ENCODE results near the gene EFHD1.
"Not testable (repeated sequence)": the region's sequence is repeated elsewhere in the genome, so short reads cannot be mapped to it uniquely, and the experiment has no call there.

EFHD1 gene

DNA sequence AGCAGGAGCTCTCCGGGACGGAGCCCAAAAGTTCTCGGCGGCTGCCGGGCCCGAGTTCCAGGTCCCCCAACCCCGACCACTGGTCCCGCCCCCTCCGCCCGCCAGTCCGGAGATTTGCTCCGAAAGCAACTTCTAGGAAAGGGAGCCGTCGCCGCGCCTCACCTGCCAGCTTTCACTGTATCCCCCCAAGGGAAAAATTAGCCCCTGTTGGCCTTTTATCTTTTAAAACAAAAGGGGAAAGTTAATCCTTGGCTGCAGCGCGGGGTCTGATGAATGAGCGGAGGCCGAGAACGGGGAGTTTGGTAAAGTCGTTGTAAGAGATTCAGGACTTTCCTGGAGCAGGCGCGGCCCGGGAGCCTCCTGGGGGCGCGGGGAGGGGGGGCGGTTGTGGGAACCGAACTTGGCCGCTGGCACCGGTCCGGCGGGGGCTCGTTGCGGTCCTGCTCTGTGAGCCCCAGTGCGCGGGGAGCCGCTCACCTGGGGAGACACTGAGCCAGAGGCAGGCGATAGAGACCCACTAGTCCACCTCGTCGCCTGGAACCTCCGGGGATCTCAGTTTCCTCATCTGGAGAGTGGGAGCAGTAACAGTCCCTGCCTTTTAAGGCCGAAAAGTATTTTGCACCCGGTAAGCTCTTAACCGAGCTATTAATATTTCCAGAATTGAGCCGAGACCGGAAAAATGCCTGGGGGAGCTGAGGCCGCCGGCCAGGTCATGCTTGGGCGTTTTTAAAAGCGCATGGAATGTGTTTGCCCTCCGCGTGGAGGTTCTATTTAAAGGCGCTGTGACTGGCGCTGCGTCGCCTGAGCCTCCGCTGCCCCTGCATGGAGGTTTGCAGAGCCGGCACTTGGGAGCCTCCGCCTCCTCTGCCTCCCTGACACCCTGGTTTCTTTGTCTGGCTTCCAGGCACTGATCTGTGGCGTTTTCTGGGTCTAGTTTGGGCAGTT is 1.1 kb downstream of the EFHD1 start:
- no peak for DNase-seq
- no peak overlapping the region for H3K27ac Mint-ChIP-seq
- H3K4me1 Mint-ChIP-seq, result peaks cover 10% of the 10 kb centered on the region
- H3K9me3 Mint-ChIP-seq, result no peaks in the 10 kb centered on the region
- H3K27me3 Mint-ChIP-seq, result peaks cover 64% of the 10 kb centered on the region
- peak overlapping the region; percentile 32 to 67 for H3K4me3 Mint-ChIP-seq
- ATAC-seq, result no peak

DNA sequence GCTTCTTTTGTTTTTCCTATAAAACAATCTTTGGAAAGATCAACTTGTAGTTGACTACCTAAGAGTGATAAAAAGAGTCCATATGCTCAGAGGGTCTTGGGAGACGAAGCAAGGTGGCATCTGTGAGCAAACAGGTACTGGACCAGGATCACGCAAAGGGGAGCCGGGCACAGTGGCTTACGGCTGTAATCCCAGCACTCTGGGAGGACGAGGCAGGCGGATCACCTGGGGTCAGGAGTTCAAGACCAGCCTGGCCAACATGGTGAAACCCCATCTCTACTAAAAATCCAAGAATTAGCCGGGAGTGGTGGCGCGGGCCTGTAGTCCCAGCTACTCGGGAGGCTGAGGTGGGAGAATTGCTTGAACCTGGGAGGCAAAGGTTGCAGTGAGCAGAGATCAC is 2.0 kb downstream of the EFHD1 start:
- Mint-ChIP-seq H3K4me1 (peaks cover 10% of the 10 kb centered on the region), H3K27me3 (peaks cover 67% of the 10 kb centered on the region)
- not testable (repeated sequence) for H3K9me3 Mint-ChIP-seq, ATAC-seq, H3K27ac Mint-ChIP-seq, DNase-seq, H3K4me3 Mint-ChIP-seq

DNA sequence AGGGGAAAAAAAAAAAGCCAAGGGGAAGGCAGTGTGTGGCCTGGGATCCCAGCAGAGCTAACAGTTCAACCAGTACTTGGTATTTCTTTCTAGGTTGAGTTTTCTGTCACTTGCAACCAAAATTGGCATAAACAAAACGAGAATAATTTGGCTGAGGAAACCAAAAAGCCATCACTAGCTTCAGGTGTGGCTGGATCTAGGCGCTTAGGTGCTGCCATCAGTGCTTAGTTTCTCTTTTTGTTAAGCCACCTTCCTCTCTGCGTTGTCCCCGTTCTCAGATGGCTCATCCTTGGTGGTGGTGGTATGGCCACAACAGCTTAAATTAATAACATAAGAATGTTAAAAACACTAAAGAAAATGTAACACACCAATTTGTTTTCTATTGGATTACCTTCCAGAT is 2.4 kb downstream of the EFHD1 start:
- Mint-ChIP-seq H3K27me3 (peaks cover 67% of the 10 kb centered on the region), H3K9me3 (no peaks in the 10 kb centered on the region), H3K27ac (no peak overlapping the region), H3K4me1 (peaks cover 10% of the 10 kb centered on the region), H3K4me3 (no peak overlapping the region)
- ATAC-seq (no peak), DNase-seq (no peak)

DNA sequence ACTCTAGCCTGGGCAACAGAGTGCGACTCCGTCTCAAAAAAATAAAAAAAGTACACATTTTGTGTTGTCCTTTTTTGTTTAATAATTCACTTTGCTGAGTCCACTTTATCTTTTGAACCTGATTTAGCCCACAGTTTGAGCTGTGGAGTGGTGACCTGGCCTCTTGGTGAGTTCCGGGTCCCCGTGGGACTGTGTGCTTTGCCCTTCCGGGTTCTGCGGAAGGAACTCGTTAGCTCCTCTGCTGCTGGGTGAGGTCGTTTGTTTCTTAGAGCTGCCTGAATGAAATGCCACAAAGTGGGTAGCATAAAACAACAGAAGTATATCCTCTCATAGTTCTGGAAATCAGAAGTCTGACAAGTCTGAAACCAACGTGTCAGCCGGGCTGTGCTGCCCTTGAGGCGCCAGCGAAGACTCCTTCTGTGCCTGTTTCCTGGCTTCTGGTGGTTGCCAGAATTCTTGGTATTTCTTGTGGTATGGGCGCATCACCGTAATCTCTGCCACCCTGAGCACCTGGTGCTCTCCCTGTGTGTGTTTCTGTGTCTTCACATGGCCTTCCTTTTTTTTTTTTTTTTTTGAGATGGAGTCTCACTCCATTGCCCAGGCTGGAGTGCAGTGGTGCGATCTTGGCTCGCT is 3.5 kb downstream of the EFHD1 start:
- no peak for DNase-seq
- Mint-ChIP-seq H3K4me3 (no peak overlapping the region), H3K27ac (peak overlapping the region in 1 of 2 donors; percentile 48), H3K27me3 (peaks cover 67% of the 10 kb centered on the region), H3K9me3 (no peaks in the 10 kb centered on the region), H3K4me1 (peaks cover 10% of the 10 kb centered on the region)
- peak; percentile 18 for ATAC-seq

DNA sequence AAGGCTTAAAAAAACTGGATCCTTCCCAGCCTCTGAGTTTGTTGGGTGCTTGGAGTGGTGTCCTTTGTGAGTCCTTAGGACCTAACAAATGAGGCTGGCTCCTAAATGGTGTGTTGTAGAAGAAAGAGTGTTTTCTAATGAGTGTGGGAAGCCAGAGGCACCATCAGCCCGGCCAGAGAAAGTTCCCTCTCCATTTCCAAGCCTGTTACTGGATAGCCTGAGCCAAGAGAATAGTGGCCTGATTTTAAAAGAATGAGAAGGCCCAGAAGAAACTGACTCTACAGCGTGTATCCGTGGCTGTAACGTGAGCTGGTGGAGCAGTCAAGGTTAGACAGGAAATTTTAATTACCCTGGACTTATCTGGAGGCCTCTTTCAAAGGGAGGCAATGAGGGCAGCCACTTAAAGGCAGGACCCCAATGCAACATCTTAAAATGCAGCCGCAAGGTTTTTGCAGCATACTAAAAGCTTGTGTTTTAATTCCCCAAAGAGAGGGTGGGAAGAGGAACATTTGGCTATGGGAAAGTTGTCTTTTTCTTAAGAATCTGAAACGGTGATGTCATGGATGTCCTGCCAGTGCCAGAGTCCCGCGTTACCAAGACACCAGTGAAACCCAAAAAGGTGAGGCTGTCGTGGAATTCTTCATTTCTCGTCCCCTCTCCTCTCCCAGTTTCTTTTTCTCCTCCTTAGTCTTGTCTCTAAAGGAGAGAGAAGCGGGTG is 4.6 kb downstream of the EFHD1 start:
- H3K4me3 Mint-ChIP-seq, result no peak overlapping the region
- peaks cover 2% of the 10 kb centered on the region for H3K4me1 Mint-ChIP-seq
- no peak for DNase-seq
- no peaks in the 10 kb centered on the region for H3K9me3 Mint-ChIP-seq
- no peak overlapping the region for H3K27ac Mint-ChIP-seq
- peaks cover 58% of the 10 kb centered on the region for H3K27me3 Mint-ChIP-seq
- no peak for ATAC-seq

DNA sequence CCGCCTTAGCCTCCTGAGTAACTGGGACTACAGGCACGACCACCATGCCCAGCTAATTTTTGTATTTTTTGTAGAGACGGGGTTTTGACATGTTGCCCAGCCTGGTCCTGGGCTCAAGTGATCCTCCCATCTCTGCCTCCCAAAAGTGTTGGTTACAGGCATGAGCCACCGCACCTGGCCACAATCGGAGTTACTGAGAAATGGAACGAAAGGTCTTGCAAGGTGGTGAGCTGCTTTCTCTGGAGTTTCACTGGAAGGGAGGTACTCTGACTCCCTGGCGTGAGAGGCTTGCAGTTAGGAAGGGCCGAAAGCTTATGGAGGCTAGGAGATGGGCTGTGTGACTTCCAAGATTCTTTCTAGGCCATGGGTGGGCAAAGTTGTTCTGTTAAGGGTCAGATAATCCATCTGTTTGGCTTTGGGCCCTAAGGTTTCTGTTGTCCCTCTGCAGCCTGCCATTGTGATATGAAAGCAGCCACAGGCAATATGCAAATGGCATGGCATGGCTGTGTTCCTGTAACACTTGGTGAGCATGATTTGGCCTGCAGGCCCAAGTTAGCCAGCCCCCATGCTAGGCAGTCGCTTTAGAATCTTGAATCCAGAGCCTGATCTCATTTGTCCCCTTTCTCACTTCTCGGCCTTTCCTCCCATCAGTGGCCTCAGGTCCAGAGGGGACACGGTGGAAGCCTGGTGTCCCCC is 7.9 kb downstream of the EFHD1 start:
- ATAC-seq (no peak), DNase-seq (no peak)
- H3K27me3 Mint-ChIP-seq, result peaks cover 28% of the 10 kb centered on the region
- H3K27ac Mint-ChIP-seq, result no peak overlapping the region
- H3K4me3 Mint-ChIP-seq, result no peak overlapping the region
- H3K9me3 Mint-ChIP-seq, result no peaks in the 10 kb centered on the region
- H3K4me1 Mint-ChIP-seq, result no peaks in the 10 kb centered on the region

DNA sequence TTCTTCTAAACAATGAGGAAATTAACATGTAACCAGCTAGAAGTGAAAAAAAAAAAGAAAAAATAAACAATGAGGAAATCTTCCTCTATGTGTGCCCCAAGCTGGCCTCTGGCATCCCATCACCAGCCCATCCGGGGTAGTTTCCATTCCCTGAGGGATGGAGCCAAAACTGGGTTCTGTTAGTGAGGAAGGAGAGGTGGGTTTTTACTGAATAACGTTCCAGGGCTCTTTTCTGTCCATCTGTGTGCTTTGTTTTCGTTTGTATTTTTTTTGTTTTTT is 9.7 kb downstream of the EFHD1 start:
- no peaks in the 10 kb centered on the region for H3K9me3 Mint-ChIP-seq
- H3K4me3 Mint-ChIP-seq, result no peak overlapping the region
- peak overlapping the region in 1 of 2 donors; percentile 36 for H3K27ac Mint-ChIP-seq

DNA sequence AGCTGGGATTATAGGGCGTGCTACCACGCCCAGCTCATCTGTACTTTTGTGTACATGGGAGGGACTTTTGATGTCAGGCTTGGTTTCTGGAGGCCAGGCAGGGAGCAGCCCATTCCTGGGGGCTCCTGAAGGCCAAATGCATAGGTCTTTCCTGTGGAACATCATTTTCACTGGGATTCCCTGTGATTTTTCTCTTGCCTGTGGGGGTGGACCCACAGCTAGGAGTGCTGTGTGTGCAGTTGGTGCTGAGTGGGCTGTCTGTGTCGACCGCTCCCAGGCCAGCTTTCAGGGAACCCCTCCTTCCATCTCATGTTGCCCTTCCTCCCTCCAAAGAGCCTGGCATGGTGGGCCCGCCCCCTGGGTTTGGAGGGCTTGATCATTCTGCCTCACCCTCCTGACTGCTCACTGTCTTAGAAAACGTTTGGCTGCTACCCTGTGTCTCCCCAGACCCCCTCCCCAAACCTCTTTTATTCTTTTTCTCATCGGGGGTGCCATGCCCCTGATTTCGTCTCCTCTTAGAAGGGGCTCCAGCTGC is 10.5 kb downstream of the EFHD1 start:
- DNase-seq, result no peak
- H3K4me3 Mint-ChIP-seq, result no peak overlapping the region
- peaks cover 9% of the 10 kb centered on the region for H3K27me3 Mint-ChIP-seq
- no peak for ATAC-seq
- no peaks in the 10 kb centered on the region for H3K9me3 Mint-ChIP-seq
- no peak overlapping the region for H3K27ac Mint-ChIP-seq
- no peaks in the 10 kb centered on the region for H3K4me1 Mint-ChIP-seq

More for the DNA sequence above, 9.7 kb downstream of the EFHD1 start:
- ATAC-seq, result no peak
- Mint-ChIP-seq H3K27me3 (peaks cover 15% of the 10 kb centered on the region), H3K4me1 (no peaks in the 10 kb centered on the region)
- no peak for DNase-seq

DNA sequence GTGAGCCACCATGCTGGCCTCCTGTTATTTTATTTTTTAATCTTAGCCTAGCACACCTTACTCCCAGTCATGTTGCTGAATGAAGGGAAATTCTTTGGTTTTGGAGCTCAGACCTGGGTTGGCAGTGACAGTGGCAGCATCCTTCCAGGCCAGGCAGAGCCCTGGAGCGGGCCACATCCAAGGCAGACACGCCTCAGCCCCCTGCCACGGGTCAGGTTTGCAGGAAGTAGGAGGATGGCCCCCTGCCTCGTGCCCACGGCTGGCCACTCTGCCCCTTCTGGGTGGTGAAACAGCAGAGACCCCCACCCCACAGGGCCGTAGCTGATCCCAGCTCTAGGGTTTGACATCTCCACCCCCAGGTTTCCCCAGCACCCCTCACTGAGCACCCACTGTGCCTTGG is 11.7 kb downstream of the EFHD1 start:
- no peak overlapping the region for H3K27ac Mint-ChIP-seq
- H3K4me1 Mint-ChIP-seq, result no peaks in the 10 kb centered on the region
- DNase-seq, result no peak
- H3K27me3 Mint-ChIP-seq, result no peaks in the 10 kb centered on the region
- H3K4me3 Mint-ChIP-seq, result no peak overlapping the region
- ATAC-seq, result no peak
- no peaks in the 10 kb centered on the region for H3K9me3 Mint-ChIP-seq

DNA sequence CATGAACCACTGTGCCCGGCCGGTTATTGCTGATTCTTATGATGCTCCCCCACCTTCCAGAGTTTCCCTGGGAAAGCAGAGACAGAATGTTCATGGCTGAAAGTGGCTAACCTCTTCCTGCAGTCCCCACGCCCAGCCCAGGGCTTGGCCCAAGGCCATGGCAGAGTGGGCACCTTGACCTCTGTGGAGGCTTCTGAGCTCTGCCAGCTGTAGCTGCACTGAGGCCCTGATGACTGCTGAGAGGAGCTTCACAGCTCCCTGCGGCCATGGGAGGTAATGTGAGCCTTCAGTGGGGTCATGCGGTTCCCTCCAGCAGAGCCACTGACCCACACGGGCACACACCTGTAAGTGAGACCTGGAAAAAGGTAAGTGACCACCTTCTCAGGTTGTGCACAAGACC is 13.3 kb downstream of the EFHD1 start:
- Mint-ChIP-seq H3K4me3 (no peak overlapping the region), H3K9me3 (no peaks in the 10 kb centered on the region), H3K4me1 (no peaks in the 10 kb centered on the region), H3K27ac (no peak overlapping the region), H3K27me3 (no peaks in the 10 kb centered on the region)
- DNase-seq, result no peak
- no peak for ATAC-seq

DNA sequence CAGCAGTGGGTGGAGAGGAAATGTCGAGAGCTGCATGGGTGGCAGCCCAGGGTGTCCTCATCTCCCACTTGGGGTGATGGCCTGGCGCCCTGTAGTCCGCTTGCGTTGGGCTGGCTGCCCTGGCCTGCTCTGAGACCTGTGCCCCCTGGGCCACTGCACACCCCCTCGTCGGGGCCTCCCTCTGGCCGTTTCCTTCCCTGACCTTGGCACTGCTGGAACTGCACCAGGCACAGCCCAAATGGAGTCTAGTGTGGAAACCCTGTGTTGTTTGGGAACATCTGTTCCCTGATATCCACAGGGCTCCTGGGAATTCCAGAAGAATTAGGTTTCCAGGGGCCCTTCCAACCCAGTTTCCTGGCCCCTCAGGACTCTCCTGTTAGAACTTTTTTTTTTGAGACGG is 13.9 kb downstream of the EFHD1 start:
- DNase-seq (no peak), ATAC-seq (no peak)
- no peak overlapping the region for H3K4me3 Mint-ChIP-seq
- no peaks in the 10 kb centered on the region for H3K27me3 Mint-ChIP-seq
- no peak overlapping the region for H3K27ac Mint-ChIP-seq
- no peaks in the 10 kb centered on the region for H3K9me3 Mint-ChIP-seq
- H3K4me1 Mint-ChIP-seq, result no peaks in the 10 kb centered on the region

DNA sequence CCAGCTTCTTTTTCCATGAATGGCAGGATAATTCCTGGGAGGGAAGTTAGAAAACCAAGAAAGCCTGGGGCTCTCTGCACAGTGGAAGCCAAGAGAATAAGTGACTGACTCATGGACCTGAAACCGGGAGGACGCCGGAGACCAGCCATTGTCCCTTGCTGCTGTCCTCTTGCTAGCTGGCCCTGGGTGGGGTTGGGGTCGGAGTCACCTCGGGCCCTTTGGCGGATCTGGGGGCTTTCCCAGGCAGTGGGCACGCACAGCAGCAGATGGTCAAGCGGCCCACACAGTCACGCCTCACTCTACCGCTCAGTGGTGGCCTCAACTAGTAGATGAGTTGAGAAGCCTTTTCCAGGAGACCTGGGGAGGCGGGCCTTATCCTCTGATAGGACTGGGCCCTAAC is 15.6 kb downstream of the EFHD1 start:
- Mint-ChIP-seq H3K27me3 (no peaks in the 10 kb centered on the region), H3K27ac (no peak overlapping the region), H3K4me3 (no peak overlapping the region), H3K9me3 (no peaks in the 10 kb centered on the region), H3K4me1 (no peaks in the 10 kb centered on the region)
- ATAC-seq (no peak), DNase-seq (no peak)

DNA sequence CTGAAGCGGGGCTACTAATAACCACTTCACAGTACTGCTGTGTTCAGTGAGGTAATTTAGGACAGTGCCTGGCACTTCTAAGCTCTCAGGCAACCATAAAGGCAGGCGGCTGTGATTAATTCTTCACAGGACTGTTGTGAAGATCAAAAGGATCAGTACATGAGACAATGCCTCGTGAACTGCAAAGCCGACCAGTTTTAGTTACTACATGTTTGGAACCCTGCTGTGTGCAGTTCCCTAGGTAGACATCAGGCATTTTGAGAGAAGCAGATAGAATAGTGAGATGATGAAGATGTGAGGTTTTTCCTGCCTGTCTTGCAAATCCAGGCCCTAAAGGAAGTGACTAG is 19.1 kb downstream of the EFHD1 start:
- no peaks in the 10 kb centered on the region for H3K4me1 Mint-ChIP-seq
- no peak for DNase-seq
- no peaks in the 10 kb centered on the region for H3K9me3 Mint-ChIP-seq
- no peak overlapping the region for H3K27ac Mint-ChIP-seq
- no peak overlapping the region for H3K4me3 Mint-ChIP-seq
- ATAC-seq, result no peak
- H3K27me3 Mint-ChIP-seq, result no peaks in the 10 kb centered on the region

DNA sequence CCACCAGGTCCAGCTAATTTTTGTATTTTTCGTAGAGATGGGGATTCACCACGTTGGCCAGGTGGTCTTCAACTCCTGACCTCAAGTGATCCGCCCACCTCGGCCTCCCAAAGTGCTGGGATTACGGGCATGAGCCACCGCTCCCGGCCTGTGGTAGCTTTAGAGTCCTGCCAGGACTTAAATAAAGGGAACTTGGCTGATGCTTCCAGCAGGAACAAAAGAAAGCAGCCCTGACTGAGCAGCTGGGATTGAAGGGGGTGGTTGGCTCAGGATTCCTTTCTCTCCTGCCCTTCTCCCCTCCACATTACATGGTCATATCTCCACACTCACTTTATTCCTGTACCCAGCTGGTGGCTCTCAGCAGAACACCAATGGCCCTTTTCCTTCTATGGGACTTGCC is 20.0 kb downstream of the EFHD1 start:
- no peak for DNase-seq
- H3K9me3 Mint-ChIP-seq, result no peaks in the 10 kb centered on the region
- H3K4me1 Mint-ChIP-seq, result no peaks in the 10 kb centered on the region
- no peak overlapping the region for H3K27ac Mint-ChIP-seq
- no peak overlapping the region for H3K4me3 Mint-ChIP-seq
- ATAC-seq, result no peak
- no peaks in the 10 kb centered on the region for H3K27me3 Mint-ChIP-seq

DNA sequence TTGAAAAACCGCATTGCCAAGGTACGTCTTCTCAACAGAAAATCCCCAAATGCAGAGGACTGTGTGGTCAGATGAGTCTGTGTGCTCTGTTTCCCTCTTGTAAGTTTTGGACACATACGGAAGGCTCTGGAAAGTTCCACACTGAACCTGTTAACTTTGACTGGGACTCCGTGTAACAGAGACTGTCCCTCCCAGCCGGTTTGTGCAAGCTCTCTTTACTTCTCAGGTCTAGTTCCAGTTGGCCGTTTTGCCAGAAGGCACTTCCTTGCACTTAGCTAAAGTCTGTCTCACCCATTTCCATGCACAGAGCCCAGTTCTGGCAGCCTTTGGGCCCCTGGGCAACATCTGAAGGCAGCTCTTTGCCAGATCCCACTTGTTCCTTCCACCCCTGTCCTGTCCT is 22.0 kb downstream of the EFHD1 start:
- Mint-ChIP-seq H3K9me3 (no peaks in the 10 kb centered on the region), H3K27ac (no peak overlapping the region), H3K4me3 (no peak overlapping the region), H3K27me3 (no peaks in the 10 kb centered on the region), H3K4me1 (no peaks in the 10 kb centered on the region)
- no peak for DNase-seq
- no peak for ATAC-seq
